SJCRH30 (cell line): ENCODE data around the gene MRPL45. TPM values are rescaled to one million over a fixed set of nuclear protein-coding genes. Genes with fewer than 3 reads are reported as not detected.
A peak's percentile ranks its signal among the peaks of the same experiment; 100 is the strongest.
"Not testable (repeated sequence)": the region's sequence is repeated elsewhere in the genome, so short reads cannot be mapped to it uniquely, and the experiment has no call there.

Experiments used
- DNase-seq, 2 experiments: peaks; one replicate each; pipeline ENCODE4 v3.0.0-alpha.2; 2015 to 2020
- H3K27ac ChIP-seq: fragments of 250-450 bp; sonication (Bioruptor Pico); 2 replicates; pipeline ENCODE4 v1.5.1; 2020; ENCODE audit warnings: mild to moderate bottlenecking, moderate library complexity
- H3K27me3 ChIP-seq: fragments of 250-450 bp; sonication (Bioruptor Pico); 2 replicates; pipeline ENCODE4 v1.5.1; 2020; ENCODE audit warnings: mild to moderate bottlenecking, moderate library complexity
- H3K36me3 ChIP-seq: fragments of 250-450 bp; sonication (Bioruptor Pico); 2 replicates; pipeline ENCODE4 v1.5.1; 2020; ENCODE audit warnings: mild to moderate bottlenecking, moderate library complexity
- H3K4me1 ChIP-seq: fragments of 250-450 bp; sonication (Bioruptor Pico); 2 replicates; pipeline ENCODE4 v1.5.1; 2020; ENCODE audit warnings: mild to moderate bottlenecking, moderate library complexity
- H3K4me3 ChIP-seq: fragments of 250-450 bp; sonication (Bioruptor Pico); 2 replicates; pipeline ENCODE4 v1.5.1; 2020; ENCODE audit warnings: mild to moderate bottlenecking, moderate library complexity
- H3K9me3 ChIP-seq: fragments of 250-450 bp; sonication (Bioruptor Pico); replicated peaks from 2 replicates; pipeline ENCODE4 v1.5.1; 2020; ENCODE audit warnings: mild to moderate bottlenecking, moderate library complexity
- total RNA-seq: library from RNA; depleted of rRNA; stranded (reverse); fragments of >200 nt; shearing (Covaris generic); gene quantifications from 2 replicates; pipeline ENCODE4 v1.2.3, GENCODE V29; 2014; rRNA removed

MRPL45 gene
- 41.9 and 42.3 TPM in 2 replicates for total RNA-seq

GRCh38 chr17:38296834-38297517, at the start of gene MRPL45:
Gene MRPL45, plus strand, starts transcription at chr17:38297168. Its CDS starts 16 bp downstream, at chr17:38297184.
- DNase-seq = peak; percentile 98
- Histone ChIP-seq H3K4me3 (peak within 1 kb of the TSS; percentile 58), H3K27ac (peak within 1 kb of the TSS; percentile 24; the same call in 1 of the 2 replicates)
- not testable (repeated sequence) for H3K9me3 ChIP-seq, H3K36me3 ChIP-seq, H3K4me1 ChIP-seq, H3K27me3 ChIP-seq

GRCh38 chr17:38253191-38253590, 43.8 kb upstream of the MRPL45 start:
- not testable (repeated sequence) for H3K4me3 ChIP-seq, H3K9me3 ChIP-seq, DNase-seq, H3K27me3 ChIP-seq, H3K27ac ChIP-seq, H3K36me3 ChIP-seq, H3K4me1 ChIP-seq

GRCh38 chr17:38254357-38254756, 42.6 kb upstream of the MRPL45 start:
- not testable (repeated sequence) for H3K9me3 ChIP-seq, H3K4me1 ChIP-seq, H3K27me3 ChIP-seq, H3K36me3 ChIP-seq, H3K4me3 ChIP-seq, H3K27ac ChIP-seq, DNase-seq

- not testable (repeated sequence) for H3K27me3 ChIP-seq, H3K9me3 ChIP-seq, H3K36me3 ChIP-seq, H3K4me1 ChIP-seq
- Histone ChIP-seq H3K4me3 (peak overlapping the region; percentile 42; the same call in 1 of the 2 replicates), H3K27ac (peak overlapping the region; percentile 78)
- DNase-seq = peak; percentile 88 to 96
Measured at GRCh38 chr17:38257013-38257621, 39.9 kb upstream of the MRPL45 start.

- not testable (repeated sequence) for H3K36me3 ChIP-seq, DNase-seq, H3K9me3 ChIP-seq, H3K27ac ChIP-seq, H3K4me3 ChIP-seq, H3K27me3 ChIP-seq, H3K4me1 ChIP-seq
Measured at GRCh38 chr17:38265974-38266506, 30.9 kb upstream of the MRPL45 start.

- H3K27me3 ChIP-seq, H3K9me3 ChIP-seq, H3K27ac ChIP-seq, H3K4me1 ChIP-seq, DNase-seq, H3K4me3 ChIP-seq, H3K36me3 ChIP-seq: not testable (repeated sequence)
Measured at GRCh38 chr17:38266571-38266970, 30.4 kb upstream of the MRPL45 start.

- H3K27ac ChIP-seq, DNase-seq, H3K4me1 ChIP-seq, H3K27me3 ChIP-seq, H3K36me3 ChIP-seq, H3K4me3 ChIP-seq, H3K9me3 ChIP-seq: not testable (repeated sequence)
Measured at GRCh38 chr17:38268138-38268537, 28.8 kb upstream of the MRPL45 start.

- H3K36me3 ChIP-seq, H3K9me3 ChIP-seq, H3K4me1 ChIP-seq, H3K27ac ChIP-seq, H3K4me3 ChIP-seq, H3K27me3 ChIP-seq, DNase-seq: not testable (repeated sequence)
Measured at GRCh38 chr17:38269045-38269444, 27.9 kb upstream of the MRPL45 start.

- not testable (repeated sequence) for H3K9me3 ChIP-seq, DNase-seq, H3K36me3 ChIP-seq, H3K4me3 ChIP-seq, H3K27ac ChIP-seq, H3K4me1 ChIP-seq, H3K27me3 ChIP-seq
Measured at GRCh38 chr17:38269552-38269951, 27.4 kb upstream of the MRPL45 start.

- not testable (repeated sequence) for H3K27ac ChIP-seq, DNase-seq
Measured at GRCh38 chr17:38285994-38286393, 11.0 kb upstream of the MRPL45 start.

GRCh38 chr17:38286501-38287091, 10.4 kb upstream of the MRPL45 start:
- H3K27me3 ChIP-seq, H3K36me3 ChIP-seq, H3K9me3 ChIP-seq, H3K4me1 ChIP-seq: not testable (repeated sequence)
- Histone ChIP-seq H3K27ac (peak overlapping the region; percentile 71), H3K4me3 (peak overlapping the region; percentile 35)
- peak; percentile 85 for DNase-seq

More at GRCh38 chr17:38285994-38286393, 11.0 kb upstream of the MRPL45 start:
- H3K4me1 ChIP-seq, H3K9me3 ChIP-seq, H3K36me3 ChIP-seq, H3K27me3 ChIP-seq, H3K4me3 ChIP-seq: not testable (repeated sequence)

GRCh38 chr17:38288217-38288827, 8.6 kb upstream of the MRPL45 start:
- peak; percentile 23 to 51 for DNase-seq
- H3K4me1 ChIP-seq, H3K27me3 ChIP-seq: not testable (repeated sequence)

GRCh38 chr17:38289760-38290159, 7.2 kb upstream of the MRPL45 start:
- not testable (repeated sequence) for H3K27ac ChIP-seq, H3K4me3 ChIP-seq, H3K36me3 ChIP-seq, H3K27me3 ChIP-seq, H3K4me1 ChIP-seq, H3K9me3 ChIP-seq, DNase-seq

More at GRCh38 chr17:38288217-38288827, 8.6 kb upstream of the MRPL45 start:
- not testable (repeated sequence) for H3K36me3 ChIP-seq, H3K27ac ChIP-seq, H3K9me3 ChIP-seq, H3K4me3 ChIP-seq

- not testable (repeated sequence) for H3K4me3 ChIP-seq, H3K27ac ChIP-seq, H3K4me1 ChIP-seq, H3K36me3 ChIP-seq, H3K9me3 ChIP-seq, DNase-seq, H3K27me3 ChIP-seq
Measured at GRCh38 chr17:38295602-38296365, 1.2 kb upstream of the MRPL45 start.
